Measurements from ENCODE around the gene FANCC.

FANCC gene

GRCh38 chr9:95157481-95158151, 159.9 kb downstream of the FANCC start:
- Histone ChIP-seq H3K36me3 (ENCODE audit: control insufficient read depth in 1 of 2, insufficient read depth in 2 of 2, low read length in 2 of 2) (no peaks in the 10 kb centered on the region), H3K27me3 (ENCODE audit: low read depth, low read length) (no peaks in the 10 kb centered on the region), H3K4me1 (ENCODE audit: control insufficient read depth in 1 of 2, insufficient read depth in 2 of 2, low read length in 2 of 2) (peaks cover 0 to 21% of the 10 kb centered on the region in 2 donors), H3K9me3 (ENCODE audit: control insufficient read depth in 1 of 2, low read length in 2 of 2) (no peaks in the 10 kb centered on the region), H3K4me3 (ENCODE audit: low read depth in 1 of 2, low read length in 2 of 2) (no peak overlapping the region), H3K27ac (ENCODE audit: low read length) (peak overlapping the region; percentile 19)

- no peaks in the 10 kb centered on the region for H3K27me3 ChIP-seq (ENCODE audit: low read depth, low read length)
- H3K27ac ChIP-seq (ENCODE audit: low read length), result no peak overlapping the region
- H3K4me1 ChIP-seq (ENCODE audit: control insufficient read depth in 1 of 2, insufficient read depth in 2 of 2, low read length in 2 of 2), result peaks cover 0 to 21% of the 10 kb centered on the region in 2 donors
- H3K4me3 ChIP-seq (ENCODE audit: low read depth in 1 of 2, low read length in 2 of 2), result no peak overlapping the region
- no peaks in the 10 kb centered on the region for H3K9me3 ChIP-seq (ENCODE audit: control insufficient read depth in 1 of 2, low read length in 2 of 2)
- H3K36me3 ChIP-seq (ENCODE audit: control insufficient read depth in 1 of 2, insufficient read depth in 2 of 2, low read length in 2 of 2), result no peaks in the 10 kb centered on the region
These were observed 161.4 kb downstream of the FANCC start for GRCh38 chr9:95156074-95156473.

- Histone ChIP-seq H3K27ac (ENCODE audit: low read length) (no peak overlapping the region), H3K4me3 (ENCODE audit: low read depth in 1 of 2, low read length in 2 of 2) (no peak overlapping the region), H3K9me3 (ENCODE audit: control insufficient read depth in 1 of 2, low read length in 2 of 2) (no peaks in the 10 kb centered on the region), H3K36me3 (ENCODE audit: control insufficient read depth in 1 of 2, insufficient read depth in 2 of 2, low read length in 2 of 2) (no peaks in the 10 kb centered on the region), H3K4me1 (ENCODE audit: control insufficient read depth in 1 of 2, insufficient read depth in 2 of 2, low read length in 2 of 2) (peaks cover 0 to 21% of the 10 kb centered on the region in 2 donors), H3K27me3 (ENCODE audit: low read depth, low read length) (no peaks in the 10 kb centered on the region)
These were observed 162.3 kb downstream of the FANCC start for GRCh38 chr9:95155220-95155619.

- no peaks in the 10 kb centered on the region for H3K27me3 ChIP-seq (ENCODE audit: low read depth, low read length)
- H3K36me3 ChIP-seq (ENCODE audit: control insufficient read depth in 1 of 2, insufficient read depth in 2 of 2, low read length in 2 of 2), result no peaks in the 10 kb centered on the region
- H3K27ac ChIP-seq (ENCODE audit: low read length), result no peak overlapping the region
- H3K9me3 ChIP-seq (ENCODE audit: control insufficient read depth in 1 of 2, low read length in 2 of 2), result no peaks in the 10 kb centered on the region
- no peak overlapping the region for H3K4me3 ChIP-seq (ENCODE audit: low read depth in 1 of 2, low read length in 2 of 2)
- H3K4me1 ChIP-seq (ENCODE audit: control insufficient read depth in 1 of 2, insufficient read depth in 2 of 2, low read length in 2 of 2), result no peaks in the 10 kb centered on the region
These were observed 166.6 kb downstream of the FANCC start for GRCh38 chr9:95150903-95151302.

GRCh38 chr9:95148208-95148520, 169.3 kb downstream of the FANCC start:
- Histone ChIP-seq H3K4me1 (ENCODE audit: control insufficient read depth in 1 of 2, insufficient read depth in 2 of 2, low read length in 2 of 2) (peaks cover 0 to 9% of the 10 kb centered on the region in 2 donors), H3K36me3 (ENCODE audit: control insufficient read depth in 1 of 2, insufficient read depth in 2 of 2, low read length in 2 of 2) (no peaks in the 10 kb centered on the region), H3K27me3 (ENCODE audit: low read depth, low read length) (no peaks in the 10 kb centered on the region), H3K4me3 (ENCODE audit: low read depth in 1 of 2, low read length in 2 of 2) (no peak overlapping the region), H3K27ac (ENCODE audit: low read length) (no peak overlapping the region), H3K9me3 (ENCODE audit: control insufficient read depth in 1 of 2, low read length in 2 of 2) (no peaks in the 10 kb centered on the region)

GRCh38 chr9:95147452-95148207, 169.9 kb downstream of the FANCC start:
- Histone ChIP-seq H3K9me3 (ENCODE audit: control insufficient read depth in 1 of 2, low read length in 2 of 2) (no peaks in the 10 kb centered on the region), H3K4me3 (ENCODE audit: low read depth in 1 of 2, low read length in 2 of 2) (no peak overlapping the region), H3K27ac (ENCODE audit: low read length) (no peak overlapping the region), H3K4me1 (ENCODE audit: control insufficient read depth in 1 of 2, insufficient read depth in 2 of 2, low read length in 2 of 2) (peaks cover 0 to 9% of the 10 kb centered on the region in 2 donors), H3K36me3 (ENCODE audit: control insufficient read depth in 1 of 2, insufficient read depth in 2 of 2, low read length in 2 of 2) (no peaks in the 10 kb centered on the region), H3K27me3 (ENCODE audit: low read depth, low read length) (no peaks in the 10 kb centered on the region)

GRCh38 chr9:95143591-95144561, 173.6 kb downstream of the FANCC start:
- H3K9me3 ChIP-seq (ENCODE audit: control insufficient read depth in 1 of 2, low read length in 2 of 2), result no peaks in the 10 kb centered on the region
- no peaks in the 10 kb centered on the region for H3K27me3 ChIP-seq (ENCODE audit: low read depth, low read length)
- H3K4me3 ChIP-seq (ENCODE audit: low read depth in 1 of 2, low read length in 2 of 2), result no peak overlapping the region
- H3K27ac ChIP-seq (ENCODE audit: low read length), result no peak overlapping the region
- peaks cover 0 to 9% of the 10 kb centered on the region in 2 donors for H3K4me1 ChIP-seq (ENCODE audit: control insufficient read depth in 1 of 2, insufficient read depth in 2 of 2, low read length in 2 of 2)
- H3K36me3 ChIP-seq (ENCODE audit: control insufficient read depth in 1 of 2, insufficient read depth in 2 of 2, low read length in 2 of 2), result no peaks in the 10 kb centered on the region

- H3K27ac ChIP-seq (ENCODE audit: low read length), result no peak overlapping the region
- no peak overlapping the region for H3K4me3 ChIP-seq (ENCODE audit: low read depth in 1 of 2, low read length in 2 of 2)
- no peaks in the 10 kb centered on the region for H3K36me3 ChIP-seq (ENCODE audit: control insufficient read depth in 1 of 2, insufficient read depth in 2 of 2, low read length in 2 of 2)
- peaks cover 0 to 9% of the 10 kb centered on the region in 2 donors for H3K4me1 ChIP-seq (ENCODE audit: control insufficient read depth in 1 of 2, insufficient read depth in 2 of 2, low read length in 2 of 2)
- no peaks in the 10 kb centered on the region for H3K27me3 ChIP-seq (ENCODE audit: low read depth, low read length)
- H3K9me3 ChIP-seq (ENCODE audit: control insufficient read depth in 1 of 2, low read length in 2 of 2), result no peaks in the 10 kb centered on the region
These were observed 174.8 kb downstream of the FANCC start for GRCh38 chr9:95142728-95143127.

- no peak overlapping the region for H3K4me3 ChIP-seq (ENCODE audit: low read depth in 1 of 2, low read length in 2 of 2)
- no peaks in the 10 kb centered on the region for H3K36me3 ChIP-seq (ENCODE audit: control insufficient read depth in 1 of 2, insufficient read depth in 2 of 2, low read length in 2 of 2)
- H3K27ac ChIP-seq (ENCODE audit: low read length), result no peak overlapping the region
- H3K27me3 ChIP-seq (ENCODE audit: low read depth, low read length), result no peaks in the 10 kb centered on the region
- peaks cover 0 to 9% of the 10 kb centered on the region in 2 donors for H3K4me1 ChIP-seq (ENCODE audit: control insufficient read depth in 1 of 2, insufficient read depth in 2 of 2, low read length in 2 of 2)
- H3K9me3 ChIP-seq (ENCODE audit: control insufficient read depth in 1 of 2, low read length in 2 of 2), result no peaks in the 10 kb centered on the region
These were observed 175.2 kb downstream of the FANCC start for GRCh38 chr9:95142315-95142714.

GRCh38 chr9:95140821-95141220, 176.7 kb downstream of the FANCC start:
- H3K9me3 ChIP-seq (ENCODE audit: control insufficient read depth in 1 of 2, low read length in 2 of 2), result no peaks in the 10 kb centered on the region
- H3K27me3 ChIP-seq (ENCODE audit: low read depth, low read length), result no peaks in the 10 kb centered on the region
- H3K36me3 ChIP-seq (ENCODE audit: control insufficient read depth in 1 of 2, insufficient read depth in 2 of 2, low read length in 2 of 2), result no peaks in the 10 kb centered on the region
- H3K27ac ChIP-seq (ENCODE audit: low read length), result no peak overlapping the region
- H3K4me1 ChIP-seq (ENCODE audit: control insufficient read depth in 1 of 2, insufficient read depth in 2 of 2, low read length in 2 of 2), result peaks cover 0 to 9% of the 10 kb centered on the region in 2 donors
- H3K4me3 ChIP-seq (ENCODE audit: low read depth in 1 of 2, low read length in 2 of 2), result no peak overlapping the region

GRCh38 chr9:95139126-95139525, 178.4 kb downstream of the FANCC start:
- no peaks in the 10 kb centered on the region for H3K36me3 ChIP-seq (ENCODE audit: control insufficient read depth in 1 of 2, insufficient read depth in 2 of 2, low read length in 2 of 2)
- H3K9me3 ChIP-seq (ENCODE audit: control insufficient read depth in 1 of 2, low read length in 2 of 2), result no peaks in the 10 kb centered on the region
- no peaks in the 10 kb centered on the region for H3K27me3 ChIP-seq (ENCODE audit: low read depth, low read length)
- no peak overlapping the region for H3K27ac ChIP-seq (ENCODE audit: low read length)
- H3K4me1 ChIP-seq (ENCODE audit: control insufficient read depth in 1 of 2, insufficient read depth in 2 of 2, low read length in 2 of 2), result peaks cover 0 to 5% of the 10 kb centered on the region in 2 donors
- H3K4me3 ChIP-seq (ENCODE audit: low read depth in 1 of 2, low read length in 2 of 2), result no peak overlapping the region
